Stomach (tissue), 9 donors: ENCODE measurements around the gene C1QTNF8. TPM values are rescaled to one million over a fixed set of nuclear protein-coding genes. Genes with fewer than 3 reads are reported as not detected.
A peak's percentile ranks its signal among the peaks of the same experiment; 100 is the strongest.
"Not testable (repeated sequence)": the region's sequence is repeated elsewhere in the genome, so short reads cannot be mapped to it uniquely, and the experiment has no call there.

ENCODE experiments used
- DNase-seq, 2 donors: peaks; one replicate each; pipeline versions ENCODE4 v3.0.0 to v3.0.0-alpha.2; 2013 to 2019
- H3K27ac ChIP-seq, 5 donors: fragments of 200-600 bp in 4 of 5; sonication (generic) in 4 of 5; one replicate each; pipeline ENCODE4 v1.5.1; 2013 to 2019; ENCODE audit warnings: mild to moderate bottlenecking in 1 of 5, moderate library complexity in 1 of 5
- H3K27me3 ChIP-seq, 3 donors: fragments of 200-600 bp; sonication (generic); one replicate each; pipeline ENCODE4 v1.5.1; 2017 to 2019; ENCODE audit warnings: mixed run types in 1 of 3
- H3K36me3 ChIP-seq, 4 donors: fragments of 200-600 bp; sonication (generic); 1 replicate in 3 of 4; 2 replicates in 1 of 4; pipeline ENCODE4 v1.5.1; 2016 to 2019
- H3K4me1 ChIP-seq, 4 donors: fragments of 200-600 bp; sonication (generic); one replicate each; pipeline ENCODE4 v1.5.1; 2016 to 2019
- H3K4me3 ChIP-seq, 4 donors: fragments of 200-600 bp; sonication (generic) in 3 of 4; one replicate each; pipeline ENCODE4 v1.5.1; 2016 to 2019; ENCODE audit warnings: mild to moderate bottlenecking in 1 of 4
- H3K9me3 ChIP-seq, 4 donors: fragments of 200-600 bp; sonication (generic); one replicate each; pipeline ENCODE4 v1.5.1; 2016 to 2019
- CTCF ChIP-seq, 7 experiments: fragments of 450-650 bp in 4 of 7; fragments of 200-600 bp in 3 of 7; sonication (generic) in 3 of 7; IDR thresholded peaks; one replicate each; pipeline ENCODE4 v1.5.1; 2016 to 2019; ENCODE audit warnings: antibody characterized with exemption in 7 of 7, control low read depth in 2 of 7, mild to moderate bottlenecking in 1 of 7
- EP300 ChIP-seq: sonication (generic); formaldehyde crosslinking; IDR thresholded peaks from one replicate; pipeline ENCODE4 v1.6.1; 2017; ENCODE audit warnings: antibody characterized with exemption
- POLR2A ChIP-seq, 4 donors: fragments of 450-650 bp; IDR thresholded peaks; one replicate each; pipeline ENCODE4 v1.6.1; 2016; ENCODE audit warnings: antibody characterized with exemption in 4 of 4, control low read depth in 2 of 4, mild to moderate bottlenecking in 1 of 4, moderate library complexity in 1 of 4
- POLR2AphosphoS5 ChIP-seq, 3 donors: sonication (generic); formaldehyde crosslinking; IDR thresholded peaks; one replicate each; pipeline ENCODE4 v1.6.1; 2016; ENCODE audit warnings: antibody characterized with exemption in 3 of 3
- WGBS, 5 donors: extraction: QIAGEN DNeasy Blood & Tissue Kit in 3 of 5; methylation state at CpG; one replicate each; pipeline versions ENCODE4 v1.1.5 to v1.1.7; 2013 to 2018; 5-methylcytosine and 5-hydroxymethylcytosine counted together
- intact Hi-C: fragments of 100-400 bp; cut with DNase I; formaldehyde crosslinking; loops from one replicate; pipeline ENCODE4 v1.15.1; 2023; ENCODE audit warnings: low total_unique reads
- polyA plus RNA-seq, 3 donors: library from polyadenylated mRNA; stranded (reverse); fragments of 200-250 nt; gene quantifications; one replicate each; pipeline ENCODE4 v1.2.3, GENCODE V29; 2013
- total RNA-seq, 5 donors: library from RNA; depleted of rRNA; stranded (reverse); fragments of >200 nt; gene quantifications; one replicate each; pipeline versions ENCODE4 v1.1.0 to v1.2.3, GENCODE V29; 2014 to 2016
- donor health status: healthy with polysubstance abuse.
- donor health status: Bipolar disorder and iron deficiency.
- donor health status: healthy.

C1QTNF8 gene
- total and polyA plus RNA-seq, 8 donors = not detected

DNA sequence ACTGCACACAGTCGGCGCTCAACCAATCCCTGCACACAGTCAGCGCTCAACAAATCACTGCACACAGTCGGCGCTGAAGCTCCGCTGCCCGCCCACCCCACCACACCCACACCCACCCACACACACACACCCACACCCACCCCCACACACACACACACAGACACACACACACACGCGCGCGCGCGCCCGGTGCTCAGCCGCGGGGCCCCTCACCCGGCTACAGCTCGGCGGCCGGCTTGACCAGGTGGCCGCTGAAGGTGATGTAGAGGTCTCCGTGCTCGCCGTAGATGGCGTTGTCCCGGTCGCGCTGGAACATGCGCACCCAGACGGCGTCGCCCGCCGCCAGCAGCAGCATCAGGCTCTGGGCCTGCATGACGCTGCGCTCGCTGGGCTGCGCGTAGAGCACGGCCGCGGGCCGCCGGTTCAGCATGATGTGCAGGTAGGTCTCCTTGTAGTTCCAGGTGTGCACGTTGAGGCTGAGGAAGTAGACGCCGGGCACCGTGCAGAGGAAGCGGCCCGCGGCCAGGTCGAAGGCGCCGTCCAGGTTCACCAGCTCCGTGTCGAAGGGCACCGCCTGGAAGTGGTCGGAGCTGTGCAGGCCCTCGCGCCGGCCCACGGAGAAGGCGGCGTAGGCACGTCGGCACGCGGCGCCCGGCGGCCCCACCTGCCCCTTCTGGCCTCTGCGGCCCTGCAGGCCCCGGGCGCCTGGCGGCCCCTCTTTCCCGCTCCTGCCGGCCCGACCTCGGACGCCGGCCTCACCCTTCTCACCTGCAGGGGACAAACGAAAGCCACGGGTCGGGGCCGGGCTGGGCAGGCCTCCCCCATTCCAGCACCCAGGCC is 2.5 kb downstream of the C1QTNF8 start:
- DNase-seq = peak in 1 of 2 donors; percentile 82
- Histone ChIP-seq H3K36me3 (no peaks in the 10 kb centered on the region), H3K9me3 (no peaks in the 10 kb centered on the region), H3K27me3 (peaks cover 14 to 91% (median 49%) of the 10 kb centered on the region in 3 donors), H3K4me1 (peaks cover 19 to 29% (median 26%) of the 10 kb centered on the region in 4 donors), H3K4me3 (no peak overlapping the region), H3K27ac (no peak overlapping the region)
- TF ChIP-seq EP300 = no peak
- TF ChIP-seq CTCF (IDR thresholded peaks at IDR 0.05) = no peak
- TF ChIP-seq POLR2AphosphoS5 (IDR thresholded peaks at IDR 0.05) = no peak
- TF ChIP-seq POLR2A (IDR thresholded peaks at IDR 0.05) = no peak
- intact Hi-C loops = no loop called here
- 44 to 71% (median 44%) methylated on average over 25 to 85 of the region's 85 CpGs for WGBS, 5 donors

GRCh38 chr16:1092685-1093283 is 3.3 kb downstream of the C1QTNF8 start:
- intact Hi-C loops, DNase-seq: not testable (repeated sequence)
- peaks cover 9 to 91% (median 48%) of the 10 kb centered on the region in 3 donors for H3K27me3 ChIP-seq

DNA sequence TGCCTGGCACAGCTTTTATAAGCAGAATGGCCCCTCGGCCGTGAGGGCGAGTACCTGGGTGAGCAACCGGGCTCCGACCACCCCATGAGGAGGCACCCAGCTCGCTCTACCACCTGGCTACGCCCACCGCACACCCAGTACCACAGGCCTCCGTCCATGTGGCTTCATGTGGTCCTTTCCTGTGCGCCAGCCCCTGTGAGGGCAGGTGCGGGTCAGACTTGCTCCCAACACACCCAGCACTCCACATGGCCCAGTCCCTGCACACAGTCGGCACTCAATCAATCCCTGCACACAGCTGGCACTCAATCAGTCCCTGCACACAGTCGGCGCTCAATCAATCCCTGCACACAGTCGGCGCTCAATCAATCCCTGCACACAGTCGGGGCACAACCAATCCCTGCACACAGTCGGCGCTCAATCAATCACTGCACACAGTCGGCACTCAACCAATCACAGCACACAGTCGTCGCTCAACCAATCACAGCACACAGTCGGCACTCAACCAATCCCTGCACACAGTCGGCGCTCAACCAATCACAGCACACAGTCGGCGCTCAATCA is 4.0 kb downstream of the C1QTNF8 start:
- Histone ChIP-seq H3K27ac (no peak overlapping the region), H3K4me1 (peaks cover 24 to 37% (median 33%) of the 10 kb centered on the region in 4 donors), H3K9me3 (no peaks in the 10 kb centered on the region), H3K27me3 (peaks cover 9 to 91% (median 51%) of the 10 kb centered on the region in 3 donors), H3K4me3 (no peak overlapping the region), H3K36me3 (no peaks in the 10 kb centered on the region)
- intact Hi-C loops = no loop called here
- 94 to 98% (median 98%) methylated on average over 25 to 27 of the region's 27 CpGs for WGBS, 5 donors
- no peak for TF ChIP-seq POLR2A (IDR thresholded peaks at IDR 0.05)
- no peak for TF ChIP-seq EP300
- no peak for TF ChIP-seq POLR2AphosphoS5 (IDR thresholded peaks at IDR 0.05)
- TF ChIP-seq CTCF (IDR thresholded peaks at IDR 0.05) = no peak
- DNase-seq = no peak

More at GRCh38 chr16:1092685-1093283, 3.3 kb downstream of the C1QTNF8 start:
- H3K4me3 ChIP-seq, H3K9me3 ChIP-seq, H3K27ac ChIP-seq, H3K36me3 ChIP-seq: not testable (repeated sequence)
- 94 to 97% (median 96%) methylated on average over 25 to 31 of the region's 40 CpGs for WGBS, 5 donors
- H3K4me1 ChIP-seq = peaks cover 24 to 36% (median 33%) of the 10 kb centered on the region in 4 donors

GRCh38 chr16:1090620-1091587 is 5.1 kb downstream of the C1QTNF8 start:
- intact Hi-C loops = no loop called here
- Histone ChIP-seq H3K9me3 (peaks cover 0 to 8% (median 6%) of the 10 kb centered on the region in 4 donors), H3K36me3 (no peaks in the 10 kb centered on the region), H3K4me3 (peak overlapping the region in 1 of 4 donors; percentile 37), H3K4me1 (peaks cover 24 to 37% (median 33%) of the 10 kb centered on the region in 4 donors), H3K27me3 (peaks cover 9 to 91% (median 54%) of the 10 kb centered on the region in 3 donors), H3K27ac (peak overlapping the region in 1 of 5 donors; percentile 10)
- peak in 1 of 2 donors; percentile 73 for DNase-seq
- TF ChIP-seq POLR2AphosphoS5 (IDR thresholded peaks at IDR 0.05) = no peak
- no peak for TF ChIP-seq POLR2A (IDR thresholded peaks at IDR 0.05)
- TF ChIP-seq CTCF (IDR thresholded peaks at IDR 0.05) = no peak
- TF ChIP-seq EP300 = no peak
- 27 to 43% (median 31%) methylated on average over 16 to 27 of the region's 27 CpGs for whole genome bisulfite sequencing, 5 donors
